Peyer's patch (tissue), 4 donors: Measurements from ENCODE around the gene TNN. TPM values are rescaled to one million over a fixed set of nuclear protein-coding genes. Genes with fewer than 3 reads are reported as not detected.

ENCODE experiments used
- DNase-seq, 3 donors: peaks; one replicate each; pipeline ENCODE4 v3.0.0-alpha.2; 2017 to 2019
- H3K27ac ChIP-seq, 4 donors: fragments of 200-600 bp; sonication (generic); one replicate each; pipeline ENCODE4 v1.5.1; 2016 to 2019
- H3K27me3 ChIP-seq, 2 donors: fragments of 200-600 bp; sonication (generic); one replicate each; pipeline ENCODE4 v1.5.1; 2019
- H3K36me3 ChIP-seq, 3 donors: fragments of 200-600 bp; sonication (generic); one replicate each; pipeline ENCODE4 v1.5.1; 2016 to 2019
- H3K4me1 ChIP-seq, 4 donors: fragments of 200-600 bp; sonication (generic); one replicate each; pipeline ENCODE4 v1.5.1; 2016 to 2019
- H3K4me3 ChIP-seq, 4 donors: fragments of 200-600 bp; sonication (generic); 1 replicate in 3 of 4; 2 replicates in 1 of 4; pipeline ENCODE4 v1.5.1; 2016 to 2019; ENCODE audit warnings: mild to moderate bottlenecking in 1 of 4
- H3K9me3 ChIP-seq, 4 donors: fragments of 200-600 bp; sonication (generic); one replicate each; pipeline ENCODE4 v1.5.1; 2016 to 2019; ENCODE audit warnings: mild to moderate bottlenecking in 1 of 4
- POLR2A ChIP-seq, 2 donors: fragments of 450-650 bp; IDR thresholded peaks; one replicate each; pipeline ENCODE4 v1.5.1; 2017; ENCODE audit warnings: antibody characterized with exemption in 2 of 2, mild to moderate bottlenecking in 2 of 2, moderate library complexity in 2 of 2
- total RNA-seq, 4 donors: library from RNA; depleted of rRNA; stranded (reverse); fragments of >200 nt; gene quantifications; one replicate each; pipeline ENCODE4 v1.1.0, GENCODE V29; 2016
- TF ChIP-seq, protein P1 (sequence below), 6 experiments: fragments of 450-650 bp in 4 of 6; fragments of 200-600 bp in 2 of 6; sonication (generic) in 1 of 6; IDR thresholded peaks; one replicate each; pipeline ENCODE4 v1.5.1; 2017 to 2019; ENCODE audit warnings: antibody characterized with exemption in 6 of 6, mild to moderate bottlenecking in 3 of 6, moderate library complexity in 1 of 6

The TNN gene
- total RNA-seq, 4 donors from 2014 or later, result 0.35 to 0.83 TPM; not detected in 2

DNA sequence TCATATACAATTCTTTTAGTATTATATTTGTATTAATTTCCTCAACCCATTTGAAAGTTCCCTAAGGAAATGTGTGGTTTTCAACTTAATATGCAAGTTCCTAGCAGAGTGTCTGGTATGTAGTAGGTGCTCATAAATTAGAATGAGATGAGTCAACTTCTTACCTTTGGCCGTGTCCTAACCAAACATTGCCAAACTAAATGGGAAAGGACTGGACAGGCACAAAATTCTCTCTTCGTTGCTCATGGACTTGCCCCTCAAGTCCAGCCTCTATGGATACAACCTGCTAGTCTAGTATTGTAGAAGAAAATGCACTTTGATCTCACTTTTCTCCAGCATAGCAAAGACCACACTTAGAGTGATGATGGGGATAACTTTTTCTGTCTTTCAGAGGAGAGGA is 32.9 kb upstream of the TNN start:
- Histone ChIP-seq H3K36me3 (no peaks in the 10 kb centered on the region), H3K4me1 (no peaks in the 10 kb centered on the region), H3K27ac (no peak overlapping the region), H3K9me3 (no peaks in the 10 kb centered on the region), H3K4me3 (no peak overlapping the region), H3K27me3 (no peaks in the 10 kb centered on the region)
- TF ChIP-seq POLR2A (IDR thresholded peaks at IDR 0.05), result no peak
- TF ChIP-seq, protein P1, sequence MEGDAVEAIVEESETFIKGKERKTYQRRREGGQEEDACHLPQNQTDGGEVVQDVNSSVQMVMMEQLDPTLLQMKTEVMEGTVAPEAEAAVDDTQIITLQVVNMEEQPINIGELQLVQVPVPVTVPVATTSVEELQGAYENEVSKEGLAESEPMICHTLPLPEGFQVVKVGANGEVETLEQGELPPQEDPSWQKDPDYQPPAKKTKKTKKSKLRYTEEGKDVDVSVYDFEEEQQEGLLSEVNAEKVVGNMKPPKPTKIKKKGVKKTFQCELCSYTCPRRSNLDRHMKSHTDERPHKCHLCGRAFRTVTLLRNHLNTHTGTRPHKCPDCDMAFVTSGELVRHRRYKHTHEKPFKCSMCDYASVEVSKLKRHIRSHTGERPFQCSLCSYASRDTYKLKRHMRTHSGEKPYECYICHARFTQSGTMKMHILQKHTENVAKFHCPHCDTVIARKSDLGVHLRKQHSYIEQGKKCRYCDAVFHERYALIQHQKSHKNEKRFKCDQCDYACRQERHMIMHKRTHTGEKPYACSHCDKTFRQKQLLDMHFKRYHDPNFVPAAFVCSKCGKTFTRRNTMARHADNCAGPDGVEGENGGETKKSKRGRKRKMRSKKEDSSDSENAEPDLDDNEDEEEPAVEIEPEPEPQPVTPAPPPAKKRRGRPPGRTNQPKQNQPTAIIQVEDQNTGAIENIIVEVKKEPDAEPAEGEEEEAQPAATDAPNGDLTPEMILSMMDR (IDR thresholded peaks at IDR 0.05), result no peak
- DNase-seq, result no peak

DNA sequence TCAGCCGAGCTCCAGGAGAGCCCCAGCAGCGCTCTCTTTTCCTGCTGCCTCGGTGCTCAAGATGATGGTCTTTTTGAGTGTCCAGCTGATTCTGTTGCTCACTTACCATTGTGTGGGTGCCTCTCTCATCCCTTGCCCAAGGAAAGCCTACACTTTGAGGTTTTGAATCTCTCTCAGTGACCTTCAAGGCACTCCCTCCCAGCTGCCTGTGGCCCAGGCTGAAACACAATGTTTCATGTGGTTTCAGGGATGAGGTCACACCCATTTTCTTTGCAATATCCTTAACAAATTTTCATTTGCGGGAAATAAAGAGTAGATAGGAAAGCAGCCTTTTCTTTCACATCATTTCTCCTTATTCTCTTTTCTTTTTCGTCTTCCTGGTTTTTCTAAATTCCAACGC is 31.8 kb upstream of the TNN start:
- no peak for DNase-seq
- H3K27ac ChIP-seq, result no peak overlapping the region
- H3K27me3 ChIP-seq, result no peaks in the 10 kb centered on the region
- H3K4me1 ChIP-seq, result no peaks in the 10 kb centered on the region
- H3K36me3 ChIP-seq, result no peaks in the 10 kb centered on the region
- TF ChIP-seq, protein P1 (IDR thresholded peaks at IDR 0.05), result no peak
- TF ChIP-seq POLR2A (IDR thresholded peaks at IDR 0.05), result no peak
- H3K9me3 ChIP-seq, result no peaks in the 10 kb centered on the region
- H3K4me3 ChIP-seq, result no peak overlapping the region

DNA sequence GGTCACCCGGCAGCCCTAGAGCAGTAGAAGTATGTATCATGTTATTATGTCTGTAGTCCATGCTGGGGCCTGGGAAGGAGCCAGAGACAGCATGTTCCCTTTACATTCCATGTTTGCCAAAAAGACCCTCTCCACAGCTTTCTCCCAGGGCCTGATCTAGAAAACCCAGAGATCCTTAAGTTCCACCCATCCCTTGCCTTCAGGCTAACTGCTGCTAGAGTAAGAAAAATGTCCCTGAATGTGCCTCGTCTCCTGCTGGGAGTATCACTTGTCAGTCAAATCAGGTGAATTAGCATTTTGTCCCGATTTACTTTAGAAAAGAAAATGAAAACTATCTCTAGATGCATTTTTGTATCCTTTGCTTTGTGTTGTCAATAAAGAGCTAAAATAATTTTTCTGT is 31.2 kb upstream of the TNN start:
- Histone ChIP-seq H3K36me3 (no peaks in the 10 kb centered on the region), H3K4me3 (no peak overlapping the region), H3K4me1 (no peaks in the 10 kb centered on the region), H3K27me3 (no peaks in the 10 kb centered on the region), H3K27ac (no peak overlapping the region), H3K9me3 (no peaks in the 10 kb centered on the region)
- TF ChIP-seq POLR2A (IDR thresholded peaks at IDR 0.05), result no peak
- TF ChIP-seq, protein P1 (IDR thresholded peaks at IDR 0.05), result no peak
- DNase-seq, result no peak

DNA sequence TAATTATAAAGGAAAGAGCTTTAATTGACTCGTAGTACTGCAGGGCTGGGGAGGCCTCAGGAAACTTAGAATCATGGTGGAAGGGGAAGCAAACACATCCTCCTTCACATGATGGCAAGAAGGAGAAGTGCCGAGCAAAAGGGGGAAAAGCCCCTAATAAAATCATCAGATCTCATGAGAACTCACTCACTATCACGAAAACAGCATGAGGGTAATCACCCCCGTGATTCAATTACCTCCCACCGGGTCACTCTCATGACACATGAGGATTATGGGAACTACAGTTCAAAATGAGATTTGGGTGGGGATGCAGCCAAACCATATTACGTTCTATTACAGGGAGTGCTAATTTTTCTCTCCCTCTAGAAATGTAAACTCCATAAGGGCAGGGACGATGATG is 30.2 kb upstream of the TNN start:
- Histone ChIP-seq H3K4me1 (no peaks in the 10 kb centered on the region), H3K36me3 (no peaks in the 10 kb centered on the region), H3K27me3 (no peaks in the 10 kb centered on the region), H3K4me3 (no peak overlapping the region), H3K27ac (no peak overlapping the region), H3K9me3 (no peaks in the 10 kb centered on the region)
- TF ChIP-seq POLR2A (IDR thresholded peaks at IDR 0.05), result no peak
- TF ChIP-seq, protein P1 (IDR thresholded peaks at IDR 0.05), result no peak
- DNase-seq, result no peak

DNA sequence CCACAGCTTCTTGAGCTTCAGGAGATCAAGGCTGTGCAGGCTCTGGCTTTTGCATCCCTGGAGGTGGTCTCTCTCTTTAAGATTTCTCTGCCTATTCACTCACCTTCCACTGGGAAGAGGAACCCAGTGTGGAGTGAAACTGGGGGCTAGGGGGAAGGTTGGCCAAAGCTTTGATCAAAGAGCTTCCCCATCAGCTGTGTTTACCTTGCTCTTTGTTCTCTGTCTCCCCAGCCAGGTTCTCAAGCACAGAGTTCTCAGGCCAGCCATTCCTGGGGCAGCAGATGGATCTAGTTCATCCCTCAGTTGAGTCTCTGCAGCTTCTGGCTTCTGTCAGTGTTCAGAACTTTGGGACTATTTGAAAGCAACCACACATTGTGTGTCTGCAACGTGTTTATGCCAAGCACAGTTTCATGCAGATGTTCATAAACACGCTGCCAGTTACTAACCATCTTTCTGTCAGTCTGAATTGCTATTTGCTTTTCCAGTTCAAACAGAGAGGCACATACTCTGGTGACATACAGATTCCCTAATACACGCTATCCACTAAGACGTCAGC is 27.2 kb upstream of the TNN start:
- DNase-seq, result no peak
- no peak overlapping the region for H3K4me3 ChIP-seq
- H3K27me3 ChIP-seq, result no peaks in the 10 kb centered on the region
- H3K36me3 ChIP-seq, result no peaks in the 10 kb centered on the region
- H3K4me1 ChIP-seq, result no peaks in the 10 kb centered on the region
- H3K27ac ChIP-seq, result no peak overlapping the region
- no peaks in the 10 kb centered on the region for H3K9me3 ChIP-seq
- TF ChIP-seq, protein P1 (IDR thresholded peaks at IDR 0.05), result no peak
- TF ChIP-seq POLR2A (IDR thresholded peaks at IDR 0.05), result no peak

DNA sequence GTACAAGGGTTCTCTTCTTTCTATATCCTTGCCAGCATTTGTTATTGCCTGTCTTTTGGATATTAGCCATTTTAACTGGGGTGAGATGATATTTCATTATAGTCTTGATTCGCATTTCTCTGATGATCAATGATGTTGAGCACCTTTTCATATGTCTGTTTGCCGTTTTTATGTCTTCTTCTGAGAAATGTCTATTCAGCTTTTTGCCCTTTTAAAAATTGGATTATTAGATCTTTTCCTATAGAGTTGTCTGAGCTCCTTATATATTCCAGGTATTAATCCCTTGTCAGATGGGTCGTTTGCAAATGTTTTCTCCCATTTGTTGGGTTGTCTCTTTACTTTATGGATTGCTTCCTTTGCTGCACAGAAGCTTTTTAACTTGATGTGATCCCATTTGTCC is 25.0 kb upstream of the TNN start:
- H3K4me1 ChIP-seq, result no peaks in the 10 kb centered on the region
- no peak overlapping the region for H3K4me3 ChIP-seq
- H3K36me3 ChIP-seq, result no peaks in the 10 kb centered on the region
- no peaks in the 10 kb centered on the region for H3K9me3 ChIP-seq
- H3K27me3 ChIP-seq, result no peaks in the 10 kb centered on the region
- no peak overlapping the region for H3K27ac ChIP-seq
- no peak for DNase-seq
- TF ChIP-seq, protein P1 (IDR thresholded peaks at IDR 0.05), result no peak
- TF ChIP-seq POLR2A (IDR thresholded peaks at IDR 0.05), result no peak
